CD4-positive, alpha-beta T cell treated with Interleukin-2 at 100 ng/mL for 4 hours (primary cell): Measurements from ENCODE around the gene YIF1A.
"Not testable (repeated sequence)": the region's sequence is repeated elsewhere in the genome, so short reads cannot be mapped to it uniquely, and the experiment has no call there.

ENCODE experiments used
- DNase-seq: peaks from one replicate; pipeline ENCODE4 v3.0.0-alpha.2; 2020; ENCODE audit warnings: low spot score

Gene YIF1A

DNA sequence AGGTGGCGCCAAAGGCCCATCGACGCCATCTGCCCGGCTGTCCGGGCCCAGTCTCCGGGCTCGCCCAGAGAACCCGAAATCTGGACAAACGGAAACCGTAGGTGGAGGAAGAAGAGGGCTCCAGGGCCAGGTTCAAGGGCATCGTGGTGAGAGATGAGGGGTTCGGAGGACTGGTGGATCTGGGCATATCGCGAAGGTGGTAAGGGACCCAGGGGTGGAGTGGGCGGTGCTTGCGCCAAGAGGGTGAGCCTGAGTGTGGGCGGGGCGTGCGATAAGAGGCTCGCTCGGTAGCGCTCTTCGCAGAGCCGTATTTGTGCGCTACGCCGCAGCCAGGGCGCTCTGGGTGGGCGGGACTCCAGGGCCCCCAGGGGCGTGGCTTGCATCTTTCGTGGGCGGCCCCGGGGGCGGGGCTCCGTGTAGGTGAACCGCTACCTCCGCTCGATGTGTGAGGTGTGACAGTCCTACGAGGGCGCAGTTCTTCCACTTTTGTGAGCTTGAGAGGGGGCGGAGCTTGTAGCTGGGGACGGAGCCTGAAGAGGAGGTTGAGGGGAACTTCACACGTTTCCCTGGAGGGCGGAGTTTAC is 23.1 kb upstream of the YIF1A start:
- DNase-seq: peak; percentile 99

- DNase-seq: no peak
Measured at GRCh38 chr11:66311470-66311964, 22.6 kb upstream of the YIF1A start.

DNA sequence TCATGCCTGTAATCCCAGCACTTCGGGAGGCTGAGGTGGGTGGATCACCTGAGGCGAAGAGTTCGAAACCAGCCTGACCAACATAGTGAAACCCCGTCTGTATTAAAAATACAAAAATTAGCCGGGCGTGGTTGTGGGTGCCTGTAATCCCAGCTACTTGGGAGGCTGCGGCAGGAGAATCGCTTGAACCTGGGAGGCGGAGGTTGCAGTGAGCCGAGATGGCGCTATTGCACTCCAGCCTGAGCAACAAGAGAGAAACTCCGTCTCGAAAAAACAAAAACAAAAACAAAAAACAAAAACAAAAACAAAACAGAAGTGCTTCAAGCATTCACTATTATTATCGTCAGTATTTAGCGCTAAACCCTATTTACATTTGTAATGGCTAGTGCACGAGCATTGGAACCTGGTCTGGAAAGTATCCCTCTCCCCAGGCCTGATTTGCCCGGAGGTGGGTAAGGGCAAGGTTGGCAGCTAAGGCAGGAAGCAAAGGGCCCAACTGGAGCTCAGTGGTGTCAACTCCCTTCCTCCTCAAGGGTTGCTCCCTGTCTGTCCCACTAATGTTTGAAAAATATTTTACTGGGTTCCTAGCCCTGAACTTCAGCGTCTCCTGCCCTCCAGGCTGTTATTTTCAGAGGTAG is 22.0 kb upstream of the YIF1A start:
- not testable (repeated sequence) for DNase-seq

GRCh38 chr11:66310324-66310723 is 21.4 kb upstream of the YIF1A start:
- no peak for DNase-seq

DNA sequence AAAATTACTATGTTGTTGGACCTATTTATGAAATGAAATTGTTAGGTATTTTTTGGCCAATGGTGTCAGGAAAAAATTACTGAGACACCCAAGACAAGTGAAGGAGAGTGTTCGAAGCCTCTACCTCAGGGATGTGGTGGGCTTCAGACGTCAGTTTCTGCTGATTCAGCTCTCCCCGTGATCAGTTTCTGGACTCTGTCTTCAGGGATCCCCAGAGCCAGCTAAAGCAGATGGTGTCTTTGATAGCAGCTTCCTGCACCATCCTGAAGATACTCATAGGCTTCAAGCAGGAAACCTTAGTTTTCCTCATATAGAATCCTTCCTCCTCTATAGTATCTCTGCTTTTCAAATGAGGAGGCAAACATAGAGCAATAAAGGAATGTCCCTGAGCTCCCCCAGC is 20.5 kb upstream of the YIF1A start:
- DNase-seq: no peak

DNA sequence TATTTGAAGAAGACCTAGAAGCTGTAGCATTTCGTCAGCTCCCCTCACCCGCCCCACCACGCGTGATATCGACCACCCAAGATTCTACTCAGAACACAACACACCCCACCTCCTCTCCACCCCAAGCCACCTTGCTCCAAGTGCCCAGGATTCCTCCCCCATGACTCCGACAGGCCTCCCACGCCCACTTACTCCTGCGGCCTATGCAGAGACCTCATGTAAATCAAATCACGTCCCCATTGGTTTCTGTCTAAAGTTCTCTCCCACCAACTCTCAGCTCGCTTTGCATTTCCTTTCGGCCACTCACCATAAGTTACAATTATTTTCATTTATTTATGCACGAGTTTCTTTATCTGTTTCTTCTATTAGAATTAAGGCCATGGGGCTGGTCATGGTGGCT is 13.7 kb upstream of the YIF1A start:
- DNase-seq: no peak

DNA sequence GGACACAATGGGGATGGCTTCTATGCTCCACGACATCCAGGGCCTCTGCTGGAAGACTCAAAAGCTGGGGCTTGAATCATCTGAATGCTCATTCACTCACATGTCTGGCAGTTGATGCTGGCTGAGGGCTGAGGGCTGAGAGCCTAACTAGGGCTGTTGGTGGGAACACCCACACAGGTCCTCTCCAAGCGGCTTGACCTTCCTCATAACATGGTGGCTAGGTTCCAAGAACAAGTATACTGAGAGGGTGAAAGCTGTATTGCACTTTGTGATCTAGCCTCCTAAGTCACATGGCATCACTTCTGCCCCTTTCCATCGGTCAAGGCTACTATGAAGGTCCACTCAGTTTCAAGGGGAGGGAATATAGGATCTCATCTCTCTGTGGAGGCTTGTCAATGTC is 10.2 kb upstream of the YIF1A start:
- DNase-seq: no peak

DNA sequence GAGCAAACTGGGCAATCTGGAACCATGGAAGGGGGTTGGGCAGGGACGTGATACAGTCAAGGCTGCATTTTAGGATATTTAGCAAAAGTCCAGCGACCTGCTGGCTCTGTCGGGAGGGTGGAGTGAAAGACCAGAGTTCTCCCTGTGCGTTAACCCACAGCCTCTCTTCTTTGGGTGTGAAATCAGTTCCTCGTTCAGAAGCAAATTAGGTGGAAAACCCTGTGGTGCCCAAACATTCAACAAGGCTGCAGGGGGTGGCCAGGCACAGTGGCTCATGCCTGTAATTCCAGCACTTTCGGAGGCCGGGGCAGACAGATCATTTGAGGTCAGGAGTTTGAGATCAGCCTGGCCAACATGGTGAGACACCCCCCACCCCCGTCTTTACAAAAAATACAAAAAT is 8.7 kb upstream of the YIF1A start:
- DNase-seq: no peak

DNA sequence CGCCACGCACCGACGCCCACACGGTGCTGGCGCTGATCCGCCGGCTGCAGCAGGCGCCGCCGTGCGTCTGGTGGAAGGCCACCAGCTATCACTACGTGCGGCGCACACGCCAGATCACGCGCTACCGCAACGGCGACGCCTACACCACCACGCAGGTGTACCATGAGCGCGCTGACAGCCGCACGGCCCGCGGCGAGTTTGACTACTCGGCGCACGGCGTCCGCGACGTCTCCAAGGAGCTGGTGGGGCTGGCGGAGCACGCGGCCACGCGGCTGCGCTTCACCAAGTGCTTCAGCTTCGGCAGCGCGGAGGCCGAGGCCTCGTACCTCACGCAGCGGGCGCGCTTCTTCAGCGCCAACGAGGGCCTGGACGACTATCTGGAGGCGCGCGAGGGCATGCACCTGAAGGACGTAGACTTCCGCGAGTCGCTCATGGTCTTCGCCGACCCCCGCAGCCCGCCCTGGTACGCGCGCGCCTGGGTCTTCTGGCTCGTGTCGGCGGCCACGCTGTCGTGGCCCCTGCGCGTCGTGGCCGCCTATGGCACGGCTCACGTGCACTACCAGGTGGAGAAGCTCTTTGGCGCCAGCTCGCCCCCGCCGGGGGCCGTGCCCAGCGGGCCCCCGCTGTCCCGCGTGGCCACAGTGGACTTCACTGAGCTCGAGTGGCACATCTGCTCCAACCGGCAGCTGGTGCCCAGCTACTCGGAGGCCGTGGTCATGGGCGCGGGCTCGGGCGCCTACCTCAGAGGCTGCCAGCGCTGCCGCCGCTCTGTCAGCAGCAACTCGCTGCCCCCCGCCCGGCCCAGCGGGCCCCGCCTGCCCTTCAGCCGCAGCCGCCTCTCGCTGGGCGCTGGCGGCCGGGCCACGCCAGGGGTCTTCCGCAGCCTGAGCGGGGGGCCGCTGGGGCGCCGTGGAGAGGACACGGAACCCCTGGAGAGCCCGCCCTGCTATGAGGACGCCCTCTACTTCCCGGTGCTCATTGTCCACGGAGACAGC is 6.0 kb upstream of the YIF1A start:
- DNase-seq: no peak

- DNase-seq: no peak
Measured at GRCh38 chr11:66293777-66294625, 5.1 kb upstream of the YIF1A start.

DNA sequence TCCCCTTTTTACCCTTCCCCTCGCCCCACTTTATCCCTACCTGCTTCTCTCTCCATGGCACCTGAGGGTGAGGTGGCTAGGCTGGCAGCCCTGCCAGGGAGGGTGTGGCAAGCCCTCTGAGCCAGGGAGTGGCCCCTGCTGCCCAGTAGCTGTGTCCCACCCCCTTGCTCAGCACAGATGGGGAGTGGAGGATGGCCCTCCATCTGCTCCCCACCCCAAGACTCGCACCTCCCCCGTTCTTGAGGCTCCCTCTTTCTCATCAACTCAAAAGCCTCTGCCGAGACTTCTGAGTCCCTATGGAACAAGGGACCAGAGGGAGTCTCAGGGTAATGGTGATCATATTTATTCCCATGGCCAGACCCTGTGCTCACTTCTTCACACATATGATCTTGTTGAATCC is 4.4 kb upstream of the YIF1A start:
- DNase-seq: no peak

DNA sequence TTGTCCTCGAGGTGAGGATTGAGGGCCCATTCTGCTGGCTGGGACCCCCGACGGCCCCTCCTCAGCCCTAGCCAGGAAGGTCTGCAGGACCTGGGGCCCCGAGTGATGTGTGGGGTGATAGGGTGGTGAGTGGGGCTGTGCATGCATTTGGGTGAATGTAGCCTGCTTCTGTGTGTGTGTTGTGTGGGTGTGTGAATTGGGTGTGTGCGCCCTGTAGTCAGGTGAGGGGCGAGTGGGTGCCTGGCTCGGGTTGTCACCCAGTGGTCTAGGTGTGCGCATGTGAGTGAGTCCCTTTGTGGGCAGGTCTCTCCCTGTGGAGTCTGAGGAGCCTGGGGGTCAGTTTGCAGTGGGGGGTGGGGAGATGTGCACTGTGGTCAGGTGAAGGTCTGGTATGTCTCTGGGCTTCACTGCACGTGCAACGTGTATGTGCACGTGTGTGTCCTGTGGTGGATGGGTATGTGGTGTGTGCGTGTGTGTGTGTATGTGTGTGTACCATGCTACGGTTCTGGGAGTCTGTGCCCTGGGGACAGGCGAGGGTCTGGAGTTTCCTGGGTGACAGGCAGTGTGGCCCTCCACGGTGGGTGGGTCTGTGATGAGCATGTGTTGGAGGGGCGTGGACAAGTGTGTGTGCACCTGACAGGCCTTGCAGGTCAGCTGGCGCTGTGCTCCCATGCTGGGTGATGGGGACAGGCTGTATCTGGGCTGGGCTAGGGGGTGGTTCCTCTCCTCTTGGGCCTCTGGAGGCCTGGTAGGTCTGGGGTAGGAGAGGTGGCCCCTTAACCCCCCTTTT is 3.8 kb upstream of the YIF1A start:
- DNase-seq: no peak

- no peak for DNase-seq
Measured at GRCh38 chr11:66291706-66292542, 3.0 kb upstream of the YIF1A start, which contains the start of gene TMEM151A. TSS of gene TMEM151A (plus strand) at chr11:66291894. CDS start at chr11:66292014, 120 bp downstream.

DNA sequence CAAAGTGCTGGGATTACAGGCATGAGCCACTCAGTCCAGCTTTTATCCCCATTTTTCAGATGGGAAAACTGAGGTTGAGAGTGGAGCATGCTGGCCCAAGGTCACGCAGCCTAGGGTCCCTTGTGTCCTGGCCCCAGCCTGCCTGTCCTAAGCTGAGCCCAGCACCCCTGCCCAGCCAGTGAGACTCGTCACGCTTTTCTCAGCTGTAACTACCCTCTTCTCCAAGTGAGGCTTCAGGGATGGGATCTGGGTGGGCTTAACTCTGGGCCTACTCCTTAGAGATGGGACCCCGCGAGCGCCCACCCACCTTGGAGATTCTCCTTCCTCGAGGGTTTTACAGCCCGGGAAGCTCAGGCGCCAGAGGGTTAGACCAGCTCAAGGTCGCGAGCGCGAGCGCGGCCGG is 2.4 kb upstream of the YIF1A start:
- DNase-seq: no peak

DNA sequence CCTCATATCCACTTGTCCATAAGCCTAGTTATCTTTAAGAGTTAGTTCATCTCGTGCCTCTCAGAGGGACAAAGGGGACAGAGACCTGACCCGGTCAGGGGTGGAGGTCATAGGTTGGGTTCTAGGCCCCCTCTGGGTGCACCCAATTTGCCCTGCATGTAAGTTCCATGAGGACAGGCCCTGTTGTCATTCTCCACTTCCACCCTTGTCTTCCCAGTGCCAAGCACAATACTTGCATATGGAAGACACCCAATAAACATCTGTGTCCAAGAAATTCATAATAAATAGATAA is 1.3 kb upstream of the YIF1A start:
- DNase-seq: no peak

DNA sequence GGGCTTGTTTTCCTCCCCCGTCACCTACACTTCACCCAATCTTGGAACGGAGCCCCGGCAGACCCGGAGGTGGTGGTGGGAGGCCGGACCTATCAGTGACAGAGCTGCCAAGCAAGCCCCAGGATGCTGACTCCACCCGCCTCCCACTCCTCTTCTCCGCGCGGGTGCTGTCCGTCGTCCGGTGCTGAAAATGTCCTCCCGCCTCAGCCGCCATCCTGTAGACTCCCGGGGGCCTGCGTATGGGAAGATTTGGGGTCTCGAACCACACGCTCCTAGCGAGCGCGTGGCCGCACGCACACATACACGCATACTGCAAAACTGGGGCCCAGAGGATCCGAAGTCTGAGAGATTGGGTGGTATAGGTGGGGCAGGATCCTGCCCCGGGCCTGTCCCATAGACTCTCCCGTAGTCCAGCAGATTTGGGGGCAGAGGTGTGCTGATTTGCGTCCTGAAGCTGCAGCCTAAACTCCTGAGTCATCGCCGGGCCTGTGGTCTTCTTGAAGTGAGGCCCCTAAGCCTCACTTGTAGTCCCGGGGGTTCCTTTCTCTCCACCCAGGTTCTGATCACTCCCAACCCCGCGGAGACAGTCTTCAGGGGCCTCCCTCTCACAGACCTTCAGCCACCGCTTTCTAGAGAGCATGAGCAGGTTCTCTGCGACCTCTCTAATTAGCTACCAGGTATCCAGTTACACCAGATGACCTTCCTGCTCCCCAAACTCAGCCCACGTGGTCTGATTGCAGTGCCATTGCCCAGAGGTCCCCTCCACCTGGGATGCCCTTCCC is 796 bp upstream of the YIF1A start:
- DNase-seq: peak; percentile 77

DNA sequence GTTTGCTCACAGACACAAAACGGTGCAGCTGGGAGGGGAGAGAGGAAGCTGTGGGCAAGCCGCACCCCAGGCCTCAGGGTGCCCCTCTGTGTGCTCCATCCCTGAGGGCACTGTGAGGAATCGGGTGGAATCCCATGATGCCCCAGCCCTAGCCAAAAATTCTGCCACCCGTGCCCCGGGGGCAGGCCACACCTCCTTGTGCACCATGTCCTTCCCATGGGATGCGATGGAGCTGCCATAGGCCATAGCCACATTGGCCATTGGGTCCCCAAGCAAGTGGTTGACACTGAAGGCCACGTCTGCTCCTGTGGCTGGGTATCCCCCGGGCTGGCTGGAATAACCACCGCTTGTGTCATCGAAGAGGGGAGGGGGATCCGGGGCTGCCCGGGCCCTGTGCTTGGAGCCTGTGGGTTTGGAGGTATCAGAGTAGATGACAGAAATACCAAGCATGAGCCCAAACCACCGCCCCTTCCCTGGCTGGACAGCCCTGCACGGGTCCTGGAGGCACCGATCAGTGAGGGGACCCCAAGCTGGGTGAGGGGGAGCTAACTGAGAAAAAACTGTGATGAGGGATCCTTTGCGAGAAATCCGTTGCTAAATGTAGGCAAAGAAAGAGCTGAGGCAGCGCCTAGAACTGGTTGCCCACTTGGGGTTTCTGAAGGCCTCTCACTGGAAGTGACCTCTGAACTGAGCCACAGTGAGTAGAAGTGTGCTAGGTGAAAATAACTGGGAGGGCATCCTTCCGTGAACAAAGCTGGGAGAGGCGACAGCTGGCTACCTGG is 863 bp downstream of the YIF1A start:
- DNase-seq: no peak

GRCh38 chr11:66287211-66287888 is 1.6 kb downstream of the YIF1A start:
- DNase-seq: no peak
